CD4-positive, alpha-beta memory T cell (primary cell): ENCODE data around the gene MAMDC2. TPM values are rescaled to one million over a fixed set of nuclear protein-coding genes. Genes with fewer than 3 reads are reported as not detected.

Source experiments
- CTCF ChIA-PET: fragments of 350-600 bp; sonication (Branson Sonifier 250); formaldehyde crosslinking; loops from one replicate; lab custom pipeline; 2021; ENCODE audit warnings: inconsistent platforms; ENCODE audit not compliant: partially characterized antibody; lab: Charles Lee
- POLR2A ChIA-PET: fragments of 350-600 bp; sonication (Branson Sonifier 250); formaldehyde crosslinking; loops from one replicate; lab custom pipeline; 2021; ENCODE audit not compliant: partially characterized antibody; lab: Charles Lee
- DNase-seq, 5 donors: peaks; one replicate each; pipeline versions ENCODE4 v3.0.0 to v3.0.0-alpha.2; 2020 to 2022; ENCODE audit warnings: mixed read lengths in 1 of 5
- H3K27ac ChIP-seq: one replicate; pipeline ENCODE4 v1.7.0; 2013; ENCODE audit warnings: low read depth, low read length
- H3K27me3 ChIP-seq: 2 replicates; pipeline ENCODE4 v1.7.0; 2013; ENCODE audit warnings: mild to moderate bottlenecking, low read length, moderate library complexity; ENCODE audit not compliant: insufficient read depth
- H3K36me3 ChIP-seq: 2 replicates; pipeline ENCODE4 v1.7.0; 2013; ENCODE audit warnings: mild to moderate bottlenecking, low read length, moderate library complexity; ENCODE audit not compliant: insufficient read depth
- H3K4me1 ChIP-seq: 2 replicates; pipeline ENCODE4 v1.7.0; 2013; ENCODE audit warnings: mild to moderate bottlenecking, low read length, moderate library complexity; ENCODE audit not compliant: insufficient read depth
- H3K4me3 ChIP-seq, 2 donors: one replicate each; pipeline ENCODE4 v1.7.0; 2013; ENCODE audit warnings: low read length in 2 of 2, mild to moderate bottlenecking in 1 of 2
- H3K9me3 ChIP-seq, 2 donors: one replicate each; pipeline ENCODE4 v1.7.0; 2013; ENCODE audit warnings: low read length in 2 of 2, control low read depth in 1 of 2; ENCODE audit not compliant: control insufficient read depth in 1 of 2
- H3K27ac Mint-ChIP-seq, 7 donors: one replicate each; pipeline ENCODE4 v1.8.0; 2020 to 2021; ENCODE audit warnings: mixed read lengths in 7 of 7, mild to moderate bottlenecking in 6 of 7, inconsistent platforms in 3 of 7, moderate library complexity in 3 of 7
- H3K27me3 Mint-ChIP-seq, 2 donors: one replicate each; pipeline ENCODE4 v1.8.0; 2020 to 2021; ENCODE audit warnings: mixed read lengths in 2 of 2
- H3K36me3 Mint-ChIP-seq, 2 donors: one replicate each; pipeline ENCODE4 v1.8.0; 2020 to 2021; ENCODE audit warnings: mixed read lengths in 2 of 2, inconsistent platforms in 1 of 2, mild to moderate bottlenecking in 1 of 2
- H3K4me1 Mint-ChIP-seq, 4 donors: one replicate each; pipeline ENCODE4 v1.8.0; 2020 to 2021; ENCODE audit warnings: mixed read lengths in 4 of 4, mild to moderate bottlenecking in 1 of 4
- H3K4me3 Mint-ChIP-seq, 8 donors: one replicate each; pipeline ENCODE4 v1.8.0; 2020 to 2021; ENCODE audit warnings: mixed read lengths in 8 of 8, mild to moderate bottlenecking in 7 of 8, moderate library complexity in 6 of 8, inconsistent platforms in 3 of 8
- H3K9me3 Mint-ChIP-seq, 8 donors: one replicate each; pipeline ENCODE4 v1.8.0; 2020 to 2021; ENCODE audit warnings: mixed read lengths in 8 of 8, mild to moderate bottlenecking in 5 of 8, inconsistent platforms in 3 of 8, moderate library complexity in 1 of 8
- intact Hi-C: fragments of 100-400 bp; cut with micrococcal nuclease; formaldehyde crosslinking; loops from one replicate; pipeline ENCODE4 v1.15.1; 2023
- polyA plus RNA-seq, 2 donors: library from polyadenylated mRNA; unstranded; fragments of 300-500 nt; fragmentation: Illumina TruSeq; gene quantifications; one replicate each; pipeline ENCODE4 v1.2.3, GENCODE V29; 2021
- total RNA-seq, 2 experiments: library from RNA; stranded (reverse); gene quantifications; one replicate each; pipeline ENCODE4 v1.2.3, GENCODE V29; 2021

MAMDC2 gene
- total and polyA plus RNA-seq, 4 experiments from 2014 or later, result not detected

DNA sequence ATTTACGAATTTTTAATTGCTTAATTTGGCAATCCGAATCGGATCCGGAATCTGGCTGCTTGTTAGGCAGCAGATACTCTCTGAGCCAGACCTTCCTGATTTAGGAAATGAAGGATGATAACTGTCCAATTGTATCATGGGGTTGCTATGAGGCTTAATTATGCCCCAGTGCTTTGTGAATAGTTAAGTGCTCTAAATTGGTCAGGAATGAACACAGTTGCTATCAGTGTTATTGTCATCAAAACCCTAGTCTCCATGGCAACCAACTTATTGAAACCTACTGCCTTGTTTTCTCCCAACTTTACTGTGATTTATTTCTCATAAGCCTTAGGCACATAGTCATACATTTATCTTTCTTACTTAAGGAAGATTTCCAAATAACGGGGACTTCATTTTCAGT lies 47.9 kb downstream of the MAMDC2 start:
- H3K4me3 Mint-ChIP-seq, result no peak overlapping the region
- intact Hi-C loops, result no loop called here
- no peaks in the 10 kb centered on the region for H3K36me3 Mint-ChIP-seq
- no peaks in the 10 kb centered on the region for H3K9me3 ChIP-seq
- H3K27ac ChIP-seq, result no peak overlapping the region
- no peak overlapping the region for H3K4me3 ChIP-seq
- H3K36me3 ChIP-seq, result no peaks in the 10 kb centered on the region
- H3K27ac Mint-ChIP-seq, result no peak overlapping the region
- H3K4me1 ChIP-seq, result no peaks in the 10 kb centered on the region
- ChIA-PET CTCF (interaction anchor here (3.2 kb wide), 1 partner anchor 19 kb away, joined by 12 read pairs; no protein-coding TSS in a partner anchor), POLR2A (no interaction called here)
- H3K27me3 ChIP-seq, result no peaks in the 10 kb centered on the region
- peaks cover 6 to 15% (median 8%) of the 10 kb centered on the region in 4 donors for H3K4me1 Mint-ChIP-seq
- peaks cover 3 to 12% of the 10 kb centered on the region in 2 donors for H3K27me3 Mint-ChIP-seq
- DNase-seq, result no peak
- peaks cover 0 to 2% (median 0%) of the 10 kb centered on the region in 8 donors for H3K9me3 Mint-ChIP-seq

DNA sequence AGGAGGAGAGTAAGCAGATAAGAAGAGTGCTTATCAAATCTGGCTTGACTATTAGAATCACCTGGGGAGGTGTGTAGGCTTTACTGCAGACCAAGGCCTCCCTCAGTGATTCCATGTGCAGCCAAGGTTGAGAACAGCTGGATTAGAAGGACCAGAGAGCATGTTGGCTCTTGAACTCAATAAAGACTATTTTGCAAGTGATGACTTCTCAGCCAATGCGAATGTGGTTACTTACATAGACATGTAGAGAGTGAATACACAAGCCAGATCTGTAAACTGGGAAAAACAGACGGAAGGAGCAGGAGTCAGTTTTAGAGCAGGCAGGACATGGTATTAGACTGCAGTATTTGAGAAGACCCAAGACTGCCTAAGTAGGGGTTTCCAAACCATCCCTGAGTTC lies 48.5 kb downstream of the MAMDC2 start:
- DNase-seq, result no peak
- Mint-ChIP-seq H3K4me3 (no peak overlapping the region), H3K27ac (peak overlapping the region in 1 of 7 donors; percentile 0), H3K36me3 (no peaks in the 10 kb centered on the region), H3K4me1 (peaks cover 6 to 15% (median 8%) of the 10 kb centered on the region in 4 donors), H3K9me3 (peaks cover 0 to 2% (median 0%) of the 10 kb centered on the region in 8 donors), H3K27me3 (peaks cover 3 to 12% of the 10 kb centered on the region in 2 donors)
- CTCF ChIA-PET, result interaction anchor here (2.5 kb wide), 1 partner anchor 18 kb away, joined by 10 read pairs; no protein-coding TSS in a partner anchor
- H3K4me1 ChIP-seq, result no peaks in the 10 kb centered on the region
- H3K27ac ChIP-seq, result no peak overlapping the region
- POLR2A ChIA-PET, result no interaction called here
- no peaks in the 10 kb centered on the region for H3K36me3 ChIP-seq
- H3K9me3 ChIP-seq, result no peaks in the 10 kb centered on the region
- intact Hi-C loops, result no loop called here
- no peak overlapping the region for H3K4me3 ChIP-seq
- H3K27me3 ChIP-seq, result no peaks in the 10 kb centered on the region

DNA sequence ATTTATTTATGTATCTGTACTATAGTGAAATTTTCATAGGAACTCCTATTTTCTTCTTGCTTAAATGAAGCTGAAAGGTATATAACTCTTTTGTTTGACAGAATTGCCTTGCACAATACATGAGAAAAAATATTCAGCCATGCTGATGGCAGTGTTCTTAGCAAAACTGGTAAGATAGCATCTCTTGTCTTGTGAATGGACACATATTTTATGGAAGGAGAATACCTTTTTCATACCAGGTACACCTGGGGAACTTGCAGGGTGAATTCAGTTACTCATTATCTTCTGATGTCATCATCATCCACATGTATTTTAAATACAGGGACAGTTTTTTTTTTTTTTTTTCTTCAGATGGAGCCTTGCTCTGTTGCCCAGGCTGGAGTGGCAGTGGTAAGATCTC lies 49.4 kb downstream of the MAMDC2 start:
- Histone ChIP-seq H3K27me3 (no peaks in the 10 kb centered on the region), H3K4me1 (no peaks in the 10 kb centered on the region), H3K4me3 (no peak overlapping the region), H3K27ac (no peak overlapping the region), H3K36me3 (no peaks in the 10 kb centered on the region), H3K9me3 (no peaks in the 10 kb centered on the region)
- ChIA-PET POLR2A (no interaction called here), CTCF (interaction anchor here (2.5 kb wide), 1 partner anchor 17 kb away, joined by 10 read pairs; no protein-coding TSS in a partner anchor)
- intact Hi-C loops, result no loop called here
- DNase-seq, result no peak
- Mint-ChIP-seq H3K27ac (peak overlapping the region in 1 of 7 donors; percentile 69), H3K4me1 (peaks cover 6 to 15% (median 8%) of the 10 kb centered on the region in 4 donors), H3K4me3 (no peak overlapping the region), H3K36me3 (no peaks in the 10 kb centered on the region), H3K27me3 (peaks cover 3 to 12% of the 10 kb centered on the region in 2 donors), H3K9me3 (peaks cover 0 to 2% (median 0%) of the 10 kb centered on the region in 8 donors)

DNA sequence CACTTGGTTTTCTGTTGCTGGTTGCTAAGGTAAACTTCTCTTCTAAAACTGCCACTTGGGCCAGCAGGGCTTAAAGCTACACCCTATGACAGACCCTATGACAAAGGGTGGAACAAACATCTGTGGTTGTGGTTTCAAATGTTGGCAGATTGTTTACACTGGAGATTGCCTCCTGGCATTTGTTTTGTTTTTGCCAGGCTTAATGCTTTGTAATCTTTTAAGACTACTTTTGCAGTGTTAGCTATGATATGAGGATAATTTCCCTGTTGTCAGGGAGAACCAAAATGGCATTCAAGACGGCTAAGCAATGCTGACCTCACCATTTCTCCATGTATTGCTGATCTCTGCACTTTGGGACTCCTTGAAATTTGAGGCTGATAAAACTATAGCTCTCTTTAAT lies 50.3 kb downstream of the MAMDC2 start:
- CTCF ChIA-PET, result interaction anchor here (2.5 kb wide), 1 partner anchor 16 kb away, joined by 10 read pairs; no protein-coding TSS in a partner anchor
- Histone ChIP-seq H3K27ac (no peak overlapping the region), H3K27me3 (no peaks in the 10 kb centered on the region), H3K4me1 (no peaks in the 10 kb centered on the region), H3K4me3 (no peak overlapping the region), H3K9me3 (no peaks in the 10 kb centered on the region), H3K36me3 (no peaks in the 10 kb centered on the region)
- Mint-ChIP-seq H3K27ac (peak overlapping the region in 3 of 7 donors; percentile 25 to 48 (median 48)), H3K9me3 (peaks cover 0 to 2% (median 0%) of the 10 kb centered on the region in 8 donors), H3K4me1 (peaks cover 6 to 15% (median 8%) of the 10 kb centered on the region in 4 donors), H3K27me3 (peaks cover 3 to 10% of the 10 kb centered on the region in 2 donors), H3K36me3 (no peaks in the 10 kb centered on the region), H3K4me3 (no peak overlapping the region)
- POLR2A ChIA-PET, result no interaction called here
- peak in 4 of 5 donors; percentile 3 to 41 (median 31) for DNase-seq
- intact Hi-C loops, result no loop called here

DNA sequence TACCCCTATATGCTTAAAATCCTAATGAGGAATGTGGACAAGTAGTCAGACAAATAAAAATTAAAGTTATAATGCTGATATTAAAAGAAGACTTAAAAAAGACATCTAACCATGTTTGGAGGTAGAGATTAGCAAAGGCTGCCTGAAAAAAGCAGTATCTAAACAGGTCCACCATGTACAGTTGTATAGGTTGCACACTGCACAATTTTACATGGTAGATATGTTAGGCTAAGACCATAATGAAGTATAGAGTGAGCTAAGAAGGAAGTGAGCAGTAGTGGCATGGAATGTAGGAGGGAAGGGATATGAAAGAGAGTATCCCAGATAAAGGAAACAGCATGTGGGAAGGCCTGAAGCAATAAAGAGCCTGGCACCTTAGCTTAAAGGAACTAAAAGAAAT lies 51.1 kb downstream of the MAMDC2 start:
- ChIA-PET POLR2A (no interaction called here), CTCF (interaction anchor here (2.5 kb wide), 1 partner anchor 15 kb away, joined by 10 read pairs; no protein-coding TSS in a partner anchor)
- no peaks in the 10 kb centered on the region for H3K9me3 ChIP-seq
- no peaks in the 10 kb centered on the region for H3K36me3 ChIP-seq
- H3K27ac Mint-ChIP-seq, result no peak overlapping the region
- no peaks in the 10 kb centered on the region for H3K27me3 ChIP-seq
- intact Hi-C loops, result no loop called here
- peaks cover 6 to 15% (median 8%) of the 10 kb centered on the region in 4 donors for H3K4me1 Mint-ChIP-seq
- peaks cover 0 to 2% (median 0%) of the 10 kb centered on the region in 8 donors for H3K9me3 Mint-ChIP-seq
- peak overlapping the region in 1 of 8 donors; percentile 6 for H3K4me3 Mint-ChIP-seq
- no peaks in the 10 kb centered on the region for H3K36me3 Mint-ChIP-seq
- no peak overlapping the region for H3K4me3 ChIP-seq
- DNase-seq, result no peak
- peaks cover 6 to 7% of the 10 kb centered on the region in 2 donors for H3K27me3 Mint-ChIP-seq
- no peaks in the 10 kb centered on the region for H3K4me1 ChIP-seq
- H3K27ac ChIP-seq, result no peak overlapping the region

DNA sequence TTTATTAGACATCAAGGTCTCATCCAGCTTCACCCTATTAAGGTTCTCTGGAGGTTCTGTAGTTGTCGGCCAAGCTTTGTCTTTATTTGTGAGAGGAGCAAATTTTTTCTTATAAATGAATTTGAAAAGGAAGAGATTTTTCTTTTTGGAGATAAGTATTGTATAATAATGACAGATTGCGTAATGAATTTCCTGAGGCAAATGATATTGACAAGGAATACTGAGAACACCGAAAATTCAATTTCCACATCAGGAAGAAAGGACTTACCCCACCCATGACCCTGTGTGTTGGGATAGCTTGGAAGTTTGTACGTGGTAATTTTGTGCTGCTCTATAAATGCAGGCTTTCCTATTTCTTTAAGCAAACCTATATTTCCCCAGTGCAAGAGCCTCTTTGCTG lies 53.5 kb downstream of the MAMDC2 start:
- no peak overlapping the region for H3K27ac Mint-ChIP-seq
- intact Hi-C loops, result no loop called here

DNA sequence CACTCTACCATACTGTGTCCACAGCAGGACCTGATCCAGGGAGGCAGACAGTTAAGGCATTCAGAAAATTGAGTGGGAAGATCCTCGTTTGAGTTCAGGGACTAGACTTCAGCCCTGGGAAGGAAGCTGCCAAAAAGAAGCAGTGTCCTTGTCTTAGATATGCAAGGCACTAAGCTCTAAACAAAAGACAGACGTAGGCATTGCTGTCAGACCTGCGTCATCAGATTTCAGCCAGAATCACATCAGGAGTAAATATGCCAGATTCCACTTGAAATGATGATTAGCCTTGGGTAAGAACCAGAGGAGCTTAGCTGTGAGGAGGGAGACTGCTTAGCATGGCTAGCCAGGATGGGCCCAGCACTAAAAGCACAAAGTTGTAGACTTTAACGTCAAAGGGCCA lies 56.7 kb downstream of the MAMDC2 start:
- intact Hi-C loops, result no loop called here
- POLR2A ChIA-PET, result no interaction called here
- Mint-ChIP-seq H3K36me3 (no peaks in the 10 kb centered on the region), H3K27me3 (peaks cover 3 to 5% of the 10 kb centered on the region in 2 donors), H3K9me3 (peaks cover 0 to 2% (median 0%) of the 10 kb centered on the region in 8 donors), H3K4me1 (no peaks in the 10 kb centered on the region), H3K4me3 (no peak overlapping the region), H3K27ac (no peak overlapping the region)
- no peaks in the 10 kb centered on the region for H3K27me3 ChIP-seq
- H3K4me1 ChIP-seq, result no peaks in the 10 kb centered on the region
- no peaks in the 10 kb centered on the region for H3K36me3 ChIP-seq
- no peak for DNase-seq
- no peaks in the 10 kb centered on the region for H3K9me3 ChIP-seq
- no peak overlapping the region for H3K27ac ChIP-seq
- CTCF ChIA-PET, result interaction anchor here (1.3 kb wide), 1 partner anchor 11 kb away, joined by 8 read pairs; no protein-coding TSS in a partner anchor
- H3K4me3 ChIP-seq, result no peak overlapping the region

More for the DNA sequence above, 53.5 kb downstream of the MAMDC2 start:
- H3K9me3 Mint-ChIP-seq, result peaks cover 0 to 2% (median 0%) of the 10 kb centered on the region in 8 donors
- POLR2A ChIA-PET, result no interaction called here
- no peaks in the 10 kb centered on the region for H3K4me1 ChIP-seq
- CTCF ChIA-PET, result no interaction called here
- H3K27me3 Mint-ChIP-seq, result peaks cover 6 to 7% of the 10 kb centered on the region in 2 donors
- H3K4me3 Mint-ChIP-seq, result no peak overlapping the region
- peaks cover 6 to 8% (median 7%) of the 10 kb centered on the region in 4 donors for H3K4me1 Mint-ChIP-seq
- no peak overlapping the region for H3K27ac ChIP-seq
- no peaks in the 10 kb centered on the region for H3K27me3 ChIP-seq
- no peaks in the 10 kb centered on the region for H3K36me3 Mint-ChIP-seq
- H3K9me3 ChIP-seq, result no peaks in the 10 kb centered on the region
- no peaks in the 10 kb centered on the region for H3K36me3 ChIP-seq
- H3K4me3 ChIP-seq, result no peak overlapping the region
- no peak for DNase-seq
